ENCODE measurements around the gene CACNB3.

- TF ChIP-seq, protein P1, sequence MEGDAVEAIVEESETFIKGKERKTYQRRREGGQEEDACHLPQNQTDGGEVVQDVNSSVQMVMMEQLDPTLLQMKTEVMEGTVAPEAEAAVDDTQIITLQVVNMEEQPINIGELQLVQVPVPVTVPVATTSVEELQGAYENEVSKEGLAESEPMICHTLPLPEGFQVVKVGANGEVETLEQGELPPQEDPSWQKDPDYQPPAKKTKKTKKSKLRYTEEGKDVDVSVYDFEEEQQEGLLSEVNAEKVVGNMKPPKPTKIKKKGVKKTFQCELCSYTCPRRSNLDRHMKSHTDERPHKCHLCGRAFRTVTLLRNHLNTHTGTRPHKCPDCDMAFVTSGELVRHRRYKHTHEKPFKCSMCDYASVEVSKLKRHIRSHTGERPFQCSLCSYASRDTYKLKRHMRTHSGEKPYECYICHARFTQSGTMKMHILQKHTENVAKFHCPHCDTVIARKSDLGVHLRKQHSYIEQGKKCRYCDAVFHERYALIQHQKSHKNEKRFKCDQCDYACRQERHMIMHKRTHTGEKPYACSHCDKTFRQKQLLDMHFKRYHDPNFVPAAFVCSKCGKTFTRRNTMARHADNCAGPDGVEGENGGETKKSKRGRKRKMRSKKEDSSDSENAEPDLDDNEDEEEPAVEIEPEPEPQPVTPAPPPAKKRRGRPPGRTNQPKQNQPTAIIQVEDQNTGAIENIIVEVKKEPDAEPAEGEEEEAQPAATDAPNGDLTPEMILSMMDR (IDR thresholded peaks at IDR 0.05): no peak
- TF ChIP-seq POLR2A (IDR thresholded peaks at IDR 0.05): no peak
Measured at GRCh38 chr12:48800457-48800856, 17.8 kb upstream of the CACNB3 start.
